ENCODE results near the gene EIF5.

Gene EIF5

GRCh38 chr14:103337794-103338193 lies 3.8 kb downstream of the EIF5 start:
- no peak for TF ChIP-seq POLR2AphosphoS5 (IDR thresholded peaks at IDR 0.05; ENCODE audit: low read depth, low read length)
- no peak for TF ChIP-seq FOXP2 (optimal IDR thresholded peaks at IDR 0.05; ENCODE audit: borderline replicate concordance, extremely low read depth, extremely low read length, insufficient read depth)
- no peak for TF ChIP-seq REST (IDR thresholded peaks at IDR 0.05; ENCODE audit: insufficient read depth in 1 of 2, low read depth in 2 of 2, low read length in 2 of 2)
- TF ChIP-seq TAF1 (IDR thresholded peaks at IDR 0.05; ENCODE audit: borderline replicate concordance, insufficient read depth, low read length) = no peak
- TF ChIP-seq SIN3A (IDR thresholded peaks at IDR 0.05; ENCODE audit: borderline replicate concordance, insufficient read depth, low read length) = no peak

GRCh38 chr14:103339561-103339960 lies 5.5 kb downstream of the EIF5 start:
- TF ChIP-seq TAF1 (IDR thresholded peaks at IDR 0.05; ENCODE audit: borderline replicate concordance, insufficient read depth, low read length) = no peak

- TF ChIP-seq SIN3A (IDR thresholded peaks at IDR 0.05; ENCODE audit: borderline replicate concordance, insufficient read depth, low read length) (no peak), TAF1 (IDR thresholded peaks at IDR 0.05; ENCODE audit: borderline replicate concordance, insufficient read depth, low read length) (no peak), REST (IDR thresholded peaks at IDR 0.05; ENCODE audit: insufficient read depth in 1 of 2, low read depth in 2 of 2, low read length in 2 of 2) (no peak), FOXP2 (optimal IDR thresholded peaks at IDR 0.05; ENCODE audit: borderline replicate concordance, extremely low read depth, extremely low read length, insufficient read depth) (no peak), POLR2AphosphoS5 (IDR thresholded peaks at IDR 0.05; ENCODE audit: low read depth, low read length) (no peak)
Observed at GRCh38 chr14:103340480-103341212, 6.6 kb downstream of the EIF5 start.

- TF ChIP-seq FOXP2 (optimal IDR thresholded peaks at IDR 0.05; ENCODE audit: borderline replicate concordance, extremely low read depth, extremely low read length, insufficient read depth) (no peak), SIN3A (IDR thresholded peaks at IDR 0.05; ENCODE audit: borderline replicate concordance, insufficient read depth, low read length) (no peak), REST (IDR thresholded peaks at IDR 0.05; ENCODE audit: insufficient read depth in 1 of 2, low read depth in 2 of 2, low read length in 2 of 2) (no peak), POLR2AphosphoS5 (IDR thresholded peaks at IDR 0.05; ENCODE audit: low read depth, low read length) (no peak)
Observed at GRCh38 chr14:103341250-103342129, 7.5 kb downstream of the EIF5 start.

GRCh38 chr14:103343164-103343879 lies 9.3 kb downstream of the EIF5 start:
- no peak for TF ChIP-seq REST (IDR thresholded peaks at IDR 0.05; ENCODE audit: insufficient read depth in 1 of 2, low read depth in 2 of 2, low read length in 2 of 2)
